Measurements from ENCODE around the gene CDK5RAP3.

The CDK5RAP3 gene

GRCh38 chr17:47945080-47945479 is 25.8 kb upstream of the CDK5RAP3 start:
- no peak overlapping the region for H3K4me3 ChIP-seq (replicated peaks; ENCODE audit: insufficient read depth, low read length)
- H3K27ac ChIP-seq (replicated peaks): no peak overlapping the region
- H3K27me3 ChIP-seq (ENCODE audit: insufficient read depth, poor library complexity, severe bottlenecking): no peaks in the 10 kb centered on the region
- DNase-seq (ENCODE audit: low read depth in 1 of 2, low spot score in 1 of 2): peak in 1 of 2 experiments; percentile 54
- TF ChIP-seq REST (IDR thresholded peaks at IDR 0.05; ENCODE audit: insufficient replicate concordance, low read depth): no peak
- no peak for TF ChIP-seq CTCF (IDR thresholded peaks at IDR 0.05; ENCODE audit: insufficient read depth, low read length)
- no peak for TF ChIP-seq GABPA (IDR thresholded peaks at IDR 0.05; ENCODE audit: low read depth)
- no peak for TF ChIP-seq POLR2AphosphoS5 (IDR thresholded peaks at IDR 0.05; ENCODE audit: low read depth)

GRCh38 chr17:47945529-47946508 is 25.1 kb upstream of the CDK5RAP3 start:
- no peak for DNase-seq (ENCODE audit: low read depth in 1 of 2, low spot score in 1 of 2)
- TF ChIP-seq POLR2AphosphoS5 (IDR thresholded peaks at IDR 0.05; ENCODE audit: low read depth) (no peak), SPI1 (IDR thresholded peaks at IDR 0.05; ENCODE audit: borderline replicate concordance, low read depth) (peak; percentile 79; the same call in 1 of the 2 replicates), CTCF (IDR thresholded peaks at IDR 0.05; ENCODE audit: insufficient read depth, low read length) (no peak)
- Histone ChIP-seq H3K27ac (replicated peaks) (no peak overlapping the region), H3K27me3 (ENCODE audit: insufficient read depth, poor library complexity, severe bottlenecking) (no peaks in the 10 kb centered on the region), H3K4me3 (replicated peaks; ENCODE audit: insufficient read depth, low read length) (no peak overlapping the region)

GRCh38 chr17:47946516-47946915 is 24.4 kb upstream of the CDK5RAP3 start:
- Histone ChIP-seq H3K27ac (replicated peaks) (no peak overlapping the region), H3K27me3 (ENCODE audit: insufficient read depth, poor library complexity, severe bottlenecking) (no peaks in the 10 kb centered on the region), H3K4me3 (replicated peaks; ENCODE audit: insufficient read depth, low read length) (no peak overlapping the region)
- no peak for DNase-seq (ENCODE audit: low read depth in 1 of 2, low spot score in 1 of 2)
- TF ChIP-seq SPI1 (IDR thresholded peaks at IDR 0.05; ENCODE audit: borderline replicate concordance, low read depth) (no peak), REST (IDR thresholded peaks at IDR 0.05; ENCODE audit: insufficient replicate concordance, low read depth) (no peak), POLR2AphosphoS5 (IDR thresholded peaks at IDR 0.05; ENCODE audit: low read depth) (no peak), CTCF (IDR thresholded peaks at IDR 0.05; ENCODE audit: insufficient read depth, low read length) (no peak), GABPA (IDR thresholded peaks at IDR 0.05; ENCODE audit: low read depth) (no peak)

Measured in HL-60 (cell line).